Hematopoietic multipotent progenitor cell treated with erythropoietin and hydrocortisone succinate and interleukin-3 and kit ligand, for 15 days (in vitro differentiated cells): ENCODE results near the gene GPANK1.
"Not testable (repeated sequence)": the region's sequence is repeated elsewhere in the genome, so short reads cannot be mapped to it uniquely, and the experiment has no call there.

ENCODE experiments used
- DNase-seq: peaks from one replicate; pipeline ENCODE4 v3.0.0-alpha.2; 2015; ENCODE audit warnings: low spot score

Gene GPANK1

DNA sequence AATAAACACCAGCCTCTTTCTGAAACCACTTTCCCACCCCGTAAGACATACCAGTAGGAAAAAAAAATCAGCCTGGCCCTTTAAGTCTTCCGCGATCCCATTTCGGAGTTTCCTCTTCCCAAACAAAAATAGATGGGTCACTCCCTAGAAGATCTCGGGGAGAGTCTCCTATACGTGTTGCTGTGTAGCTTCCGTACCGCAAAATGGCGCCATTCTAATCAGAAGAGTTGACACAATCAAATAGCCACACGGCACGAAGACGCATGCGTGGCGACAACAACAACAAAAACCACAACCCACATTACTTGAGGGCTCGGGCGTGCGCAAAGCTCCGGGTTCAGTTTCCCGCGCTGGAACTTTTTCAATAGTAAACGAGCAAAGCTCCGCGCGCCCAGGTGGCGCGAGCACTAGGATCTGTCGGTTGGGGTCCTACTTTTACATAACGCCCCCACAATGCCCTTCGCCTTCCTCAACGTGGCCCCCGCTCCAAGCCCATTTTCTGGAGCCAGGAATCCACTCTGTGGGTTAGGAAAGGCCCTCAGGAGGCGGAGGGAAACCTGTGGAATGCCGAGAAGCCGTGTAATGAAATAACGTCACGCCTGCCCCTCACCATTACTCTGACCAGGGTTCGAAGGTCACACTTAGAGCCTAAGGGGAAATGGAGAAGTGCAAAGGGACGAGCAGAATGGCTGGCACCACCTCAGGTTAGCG, at the start of gene GPANK1:
Gene GPANK1, minus strand, starts transcription at position 208 of the 711 bp plus-strand sequence. CDS start 519 bp downstream, outside the sequence.
- DNase-seq, result peak; percentile 87

- no peak for DNase-seq
These were observed 49.3 kb upstream of the GPANK1 start for GRCh38 chr6:31713991-31714684.

DNA sequence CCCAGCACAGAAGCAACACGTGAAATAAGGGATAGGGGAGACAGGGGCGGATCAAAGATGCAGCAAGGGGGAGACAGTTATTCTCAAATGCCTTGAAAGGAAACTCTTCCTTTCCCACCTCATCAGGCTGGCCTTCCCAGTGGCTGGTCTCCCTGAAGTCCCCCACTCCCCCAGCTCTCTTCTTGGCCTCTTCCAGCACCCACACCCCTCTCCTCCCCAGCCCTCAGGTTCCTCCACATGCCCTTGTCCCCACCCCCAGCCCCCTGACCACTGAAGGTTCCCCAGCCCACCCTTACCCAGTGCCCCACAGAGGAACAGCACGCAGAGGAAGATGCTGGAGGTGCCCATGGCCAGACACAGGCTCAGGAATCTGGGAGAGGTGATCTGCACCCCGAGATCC, 48.7 kb upstream of the GPANK1 start:
- DNase-seq, result no peak

GRCh38 chr6:31712296-31712695, 47.5 kb upstream of the GPANK1 start:
- peak; percentile 47 for DNase-seq

- peak; percentile 65 for DNase-seq
These were observed 46.4 kb upstream of the GPANK1 start for GRCh38 chr6:31711233-31711632.

DNA sequence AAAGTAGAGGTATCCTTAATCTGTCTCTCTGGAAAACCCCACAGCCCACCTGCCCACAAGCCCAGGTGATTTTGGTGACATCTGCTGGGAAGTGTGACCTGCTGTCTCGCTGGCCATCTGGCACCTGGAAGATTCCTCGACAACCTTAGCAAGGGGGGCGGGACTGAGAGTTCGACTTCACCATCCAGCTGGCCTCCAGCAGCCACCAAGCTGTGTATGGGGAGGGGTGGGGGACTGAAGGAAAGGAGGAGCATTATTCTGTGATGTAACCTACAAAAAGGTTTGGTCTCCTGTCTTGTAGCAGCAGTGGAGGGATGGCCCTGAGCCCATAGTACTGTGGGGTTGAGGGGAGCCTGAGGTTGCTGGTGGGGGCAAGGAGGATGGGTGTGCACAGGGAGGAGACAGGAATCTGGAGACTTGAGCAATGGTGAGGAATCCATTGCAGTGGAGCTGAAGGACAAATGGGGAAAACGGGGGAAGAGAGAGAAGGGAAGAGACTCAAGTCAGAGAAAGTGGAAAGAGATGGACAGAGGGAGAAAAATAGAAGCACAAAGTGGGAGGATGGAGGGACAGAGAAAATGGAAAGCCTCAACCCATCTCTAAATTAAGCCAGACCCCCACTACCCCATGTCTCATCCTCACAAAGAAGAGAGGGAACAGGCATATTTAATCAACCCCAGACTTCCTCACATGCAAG, 45.9 kb upstream of the GPANK1 start:
- DNase-seq, result no peak

GRCh38 chr6:31709157-31709556, 44.4 kb upstream of the GPANK1 start:
- DNase-seq, result not testable (repeated sequence)

- DNase-seq, result no peak
These were observed 43.4 kb upstream of the GPANK1 start for GRCh38 chr6:31708224-31708623.

DNA sequence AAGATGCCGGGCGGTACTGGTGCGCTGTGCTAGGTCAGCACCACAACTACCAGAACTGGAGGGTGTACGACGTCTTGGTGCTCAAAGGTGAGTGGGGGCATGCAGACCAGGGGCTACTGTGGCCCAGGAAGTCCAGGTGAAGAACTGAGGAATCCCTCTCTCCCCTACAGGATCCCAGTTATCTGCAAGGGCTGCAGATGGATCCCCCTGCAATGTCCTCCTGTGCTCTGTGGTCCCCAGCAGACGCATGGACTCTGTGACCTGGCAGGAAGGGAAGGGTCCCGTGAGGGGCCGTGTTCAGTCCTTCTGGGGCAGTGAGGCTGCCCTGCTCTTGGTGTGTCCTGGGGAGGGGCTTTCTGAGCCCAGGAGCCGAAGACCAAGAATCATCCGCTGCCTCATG, 42.9 kb upstream of the GPANK1 start:
- DNase-seq, result no peak

- no peak for DNase-seq
These were observed 41.8 kb upstream of the GPANK1 start, which contains the start of gene LY6G6F for GRCh38 chr6:31706599-31706998. TSS of gene LY6G6F (plus strand) at chr6:31706866. CDS start at chr6:31706907, 41 bp downstream.

DNA sequence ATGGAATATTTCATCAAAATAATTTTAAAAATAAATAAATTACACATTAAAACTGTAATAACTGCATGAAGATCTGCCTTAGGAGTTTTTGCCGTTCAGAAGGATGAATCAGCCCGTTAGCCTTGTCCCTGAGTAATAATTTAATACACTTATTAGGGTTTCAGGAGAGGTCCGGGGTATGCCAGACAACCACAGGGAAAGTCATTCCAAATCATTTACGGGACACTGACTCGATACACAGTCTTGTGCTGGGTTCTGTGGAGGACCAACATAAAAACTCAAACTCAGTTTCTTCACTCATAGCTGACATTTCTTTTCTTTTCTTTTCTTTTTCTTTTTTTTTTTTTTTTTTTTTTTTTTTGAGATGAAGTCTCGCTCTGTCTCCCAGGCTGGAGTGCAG, 41.1 kb upstream of the GPANK1 start:
- DNase-seq, result no peak

- DNase-seq, result peak; percentile 98
These were observed 38.3 kb upstream of the GPANK1 start, which contains the start of gene ABHD16A for GRCh38 chr6:31702819-31703716. TSS of gene ABHD16A (minus strand) at chr6:31703324. CDS start at chr6:31703281, 43 bp downstream.

- no peak for DNase-seq
These were observed 37.6 kb upstream of the GPANK1 start for GRCh38 chr6:31702405-31702818.

GRCh38 chr6:31701666-31702404, 37.0 kb upstream of the GPANK1 start:
- DNase-seq, result peak; percentile 74

DNA sequence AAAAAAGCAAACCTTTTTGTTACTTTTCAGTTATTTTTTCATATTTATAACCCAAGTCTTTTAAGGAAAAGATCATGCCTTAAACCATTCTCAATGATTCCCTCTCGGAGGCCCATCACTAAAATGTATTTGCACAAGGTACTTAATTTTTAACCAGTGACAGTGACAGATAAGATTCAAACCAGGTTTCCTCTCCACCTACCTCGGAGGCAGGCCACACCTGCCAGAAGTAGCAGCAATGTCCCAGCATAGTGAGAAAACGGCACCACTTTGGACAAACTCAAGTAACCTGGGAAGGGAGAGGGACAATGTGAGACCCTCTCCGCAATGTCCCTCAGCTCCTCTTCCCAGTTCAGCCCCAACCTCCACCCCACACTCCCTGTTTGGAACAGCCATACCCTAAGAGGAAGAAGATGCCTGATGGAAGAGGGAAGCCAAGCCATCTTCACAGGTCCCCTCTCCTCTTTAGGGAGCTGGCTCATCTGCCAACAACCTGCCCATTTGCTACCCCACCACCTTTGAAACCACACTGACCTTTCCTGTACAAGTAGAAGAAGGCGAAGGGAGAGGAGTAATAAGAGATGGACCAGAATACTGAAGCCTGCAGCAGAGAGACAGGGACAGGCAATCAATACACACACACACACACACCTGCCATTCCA, 36.1 kb upstream of the GPANK1 start:
- DNase-seq, result no peak

GRCh38 chr6:31697555-31697954, 32.8 kb upstream of the GPANK1 start:
- DNase-seq, result no peak

GRCh38 chr6:31693535-31693934, 28.7 kb upstream of the GPANK1 start:
- no peak for DNase-seq

DNA sequence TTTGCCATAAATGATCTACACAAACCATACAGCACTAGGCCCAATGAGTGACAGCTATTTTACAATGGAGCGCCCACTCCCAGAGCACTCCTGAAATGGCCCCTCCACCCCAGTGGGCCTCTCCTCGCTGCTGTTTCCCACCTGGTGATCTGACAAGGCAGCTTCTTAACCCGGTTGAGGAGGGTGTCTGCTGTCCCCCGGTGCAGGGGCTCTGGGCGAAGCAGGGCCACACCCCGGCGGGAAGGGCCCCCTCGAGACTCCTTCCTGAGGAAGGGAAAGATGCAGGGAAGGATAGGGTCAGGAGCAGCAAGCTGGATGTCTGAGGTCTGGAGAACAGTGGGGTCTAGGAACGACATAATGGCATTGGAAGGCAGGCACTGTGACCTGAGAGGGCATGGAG, 28.1 kb upstream of the GPANK1 start:
- DNase-seq, result no peak

DNA sequence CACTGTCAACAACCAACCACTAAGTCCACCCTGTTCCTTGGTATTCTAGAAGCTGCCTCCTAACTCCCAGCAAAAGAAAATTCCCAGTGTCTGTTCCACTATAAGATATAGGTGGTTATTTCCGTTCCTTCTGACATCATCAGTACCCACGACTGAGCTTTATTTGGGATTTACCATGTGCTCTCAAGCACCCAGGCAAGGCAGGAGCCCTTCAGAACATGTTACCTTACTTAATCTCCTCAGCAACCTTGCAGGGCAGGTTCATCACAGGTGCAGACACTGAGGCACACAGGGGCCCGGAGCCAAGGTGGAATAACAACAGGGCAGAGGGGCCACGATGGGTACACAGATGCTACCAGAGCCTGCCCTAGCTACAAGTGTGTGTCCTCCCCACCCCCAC, 27.6 kb upstream of the GPANK1 start:
- no peak for DNase-seq

GRCh38 chr6:31691564-31692108, 26.8 kb upstream of the GPANK1 start:
- no peak for DNase-seq
